Activated naive CD4-positive, alpha-beta T cell treated with anti-CD3 and anti-CD28 coated beads for 36 hours (primary cell): ENCODE measurements around the gene MAD1L1. TPM values are rescaled to one million over a fixed set of nuclear protein-coding genes. Genes with fewer than 3 reads are reported as not detected.

ENCODE experiments used
- CTCF ChIA-PET: fragments of 350-600 bp; sonication (Branson Sonifier 250); formaldehyde crosslinking; loops from one replicate; lab custom pipeline; 2021; ENCODE audit warnings: antibody characterized with exemption; lab: Charles Lee
- DNase-seq: peaks from one replicate; pipeline ENCODE4 v3.0.0-alpha.2; 2020
- H3K27ac Mint-ChIP-seq: one replicate; pipeline ENCODE4 v1.8.0; 2021; ENCODE audit warnings: mild to moderate bottlenecking, mixed read lengths
- H3K27me3 Mint-ChIP-seq: one replicate; pipeline ENCODE4 v1.8.0; 2021; ENCODE audit warnings: low read depth, mixed read lengths
- H3K36me3 Mint-ChIP-seq: one replicate; pipeline ENCODE4 v1.8.0; 2021; ENCODE audit warnings: low read depth, mixed read lengths
- H3K4me1 Mint-ChIP-seq: one replicate; pipeline ENCODE4 v1.8.0; 2021; ENCODE audit warnings: low read depth, mixed read lengths
- H3K4me3 Mint-ChIP-seq: one replicate; pipeline ENCODE4 v1.8.0; 2021; ENCODE audit warnings: mild to moderate bottlenecking, moderate library complexity, mixed read lengths
- H3K9me3 Mint-ChIP-seq: one replicate; pipeline ENCODE4 v1.8.0; 2021; ENCODE audit warnings: mixed read lengths
- intact Hi-C: fragments of 100-400 bp; cut with micrococcal nuclease; formaldehyde crosslinking; loops from one replicate; pipeline ENCODE4 v1.15.1; 2023
- total RNA-seq, 2 experiments: library from RNA; stranded (reverse); gene quantifications; one replicate each; pipeline ENCODE4 v1.2.3, GENCODE V29; 2021

Gene MAD1L1
- total RNA-seq, 2 experiments from 2014 or later = 37.5 to 40.2 TPM

- Mint-ChIP-seq H3K36me3 (peaks cover 1% of the 10 kb centered on the region), H3K4me3 (no peak overlapping the region), H3K27me3 (no peaks in the 10 kb centered on the region), H3K4me1 (peaks cover 11% of the 10 kb centered on the region), H3K9me3 (no peaks in the 10 kb centered on the region), H3K27ac (no peak overlapping the region)
- CTCF ChIA-PET = interaction anchor here (1.2 kb wide), 1 partner anchor 9 kb away, joined by 3 read pairs; no protein-coding TSS in a partner anchor
- no peak for DNase-seq
- intact Hi-C loops = no loop called here
Observed at GRCh38 chr7:1950452-1951158, 282.1 kb downstream of the MAD1L1 start.

- Mint-ChIP-seq H3K27me3 (no peaks in the 10 kb centered on the region), H3K4me1 (peaks cover 11% of the 10 kb centered on the region), H3K9me3 (no peaks in the 10 kb centered on the region), H3K36me3 (peaks cover 1% of the 10 kb centered on the region), H3K4me3 (no peak overlapping the region), H3K27ac (no peak overlapping the region)
- intact Hi-C loops = no loop called here
- CTCF ChIA-PET = interaction anchor here (1.2 kb wide), 1 partner anchor 10 kb away, joined by 3 read pairs; no protein-coding TSS in a partner anchor
- DNase-seq = no peak
Observed at GRCh38 chr7:1950066-1950451, 282.7 kb downstream of the MAD1L1 start.

DNA sequence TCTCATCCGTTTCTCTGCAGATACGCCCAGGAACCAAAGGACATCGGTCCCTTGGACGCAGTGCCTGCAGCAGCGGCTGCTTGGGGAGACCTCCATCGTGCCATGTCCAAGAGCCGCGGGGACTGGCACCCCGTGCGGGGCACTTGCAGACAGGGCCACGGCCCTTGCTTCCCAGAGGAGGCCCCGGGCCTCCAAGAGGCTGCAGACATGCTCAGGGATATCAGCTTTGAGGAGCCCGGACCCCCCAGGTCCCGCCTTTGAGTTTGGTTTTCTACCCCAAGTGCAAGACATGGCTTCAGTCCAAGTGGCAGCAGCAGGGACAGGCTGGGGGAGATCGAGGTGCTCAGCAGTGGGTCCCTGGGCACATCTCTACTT is 283.1 kb downstream of the MAD1L1 start:
- intact Hi-C loops = no loop called here
- Mint-ChIP-seq H3K27me3 (no peaks in the 10 kb centered on the region), H3K27ac (no peak overlapping the region), H3K9me3 (no peaks in the 10 kb centered on the region), H3K36me3 (peaks cover 1% of the 10 kb centered on the region), H3K4me1 (peaks cover 11% of the 10 kb centered on the region), H3K4me3 (no peak overlapping the region)
- CTCF ChIA-PET = no interaction called here
- no peak for DNase-seq

DNA sequence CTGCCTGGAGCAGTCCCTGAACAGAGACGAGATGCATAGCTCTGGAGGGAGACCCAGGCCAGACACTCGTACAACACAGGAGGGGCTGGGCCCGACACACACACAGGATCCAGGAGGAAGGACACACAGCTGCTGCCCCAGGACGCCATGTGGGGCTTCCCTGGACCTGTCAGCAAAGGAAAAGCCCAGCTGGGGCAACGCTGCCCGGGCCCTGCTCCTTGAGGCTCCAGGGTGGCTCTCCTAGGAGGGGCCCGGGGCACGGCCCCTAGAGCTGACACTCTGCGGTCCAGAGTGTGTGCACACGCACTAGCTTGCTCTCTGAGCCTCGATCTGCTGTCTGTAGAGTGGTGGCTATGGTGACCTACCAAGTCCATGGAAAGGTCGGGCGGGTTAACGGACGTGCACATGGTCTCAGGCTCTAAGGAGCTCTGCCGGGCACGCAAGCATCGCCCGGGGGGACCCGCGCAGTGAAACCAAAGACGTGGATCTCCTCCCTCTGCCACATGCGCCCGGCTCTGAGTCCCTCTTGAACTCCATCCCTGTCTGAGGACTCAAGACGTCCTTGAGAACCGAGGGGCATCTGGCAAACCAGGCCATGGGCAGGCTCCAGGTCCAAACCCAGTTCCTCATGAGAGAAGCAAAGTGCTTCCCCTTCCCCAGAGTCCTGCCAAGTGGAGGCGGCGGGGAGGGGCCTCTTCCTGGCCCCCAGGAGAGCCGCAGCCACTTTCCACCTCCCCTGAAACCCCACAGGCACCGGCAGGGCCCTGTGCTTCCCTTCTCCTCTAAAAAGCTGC is 283.7 kb downstream of the MAD1L1 start:
- Mint-ChIP-seq H3K4me1 (peaks cover 14% of the 10 kb centered on the region), H3K27me3 (no peaks in the 10 kb centered on the region), H3K4me3 (no peak overlapping the region), H3K36me3 (peaks cover 1% of the 10 kb centered on the region), H3K27ac (no peak overlapping the region), H3K9me3 (no peaks in the 10 kb centered on the region)
- CTCF ChIA-PET = no interaction called here
- intact Hi-C loops = no loop called here
- no peak for DNase-seq

DNA sequence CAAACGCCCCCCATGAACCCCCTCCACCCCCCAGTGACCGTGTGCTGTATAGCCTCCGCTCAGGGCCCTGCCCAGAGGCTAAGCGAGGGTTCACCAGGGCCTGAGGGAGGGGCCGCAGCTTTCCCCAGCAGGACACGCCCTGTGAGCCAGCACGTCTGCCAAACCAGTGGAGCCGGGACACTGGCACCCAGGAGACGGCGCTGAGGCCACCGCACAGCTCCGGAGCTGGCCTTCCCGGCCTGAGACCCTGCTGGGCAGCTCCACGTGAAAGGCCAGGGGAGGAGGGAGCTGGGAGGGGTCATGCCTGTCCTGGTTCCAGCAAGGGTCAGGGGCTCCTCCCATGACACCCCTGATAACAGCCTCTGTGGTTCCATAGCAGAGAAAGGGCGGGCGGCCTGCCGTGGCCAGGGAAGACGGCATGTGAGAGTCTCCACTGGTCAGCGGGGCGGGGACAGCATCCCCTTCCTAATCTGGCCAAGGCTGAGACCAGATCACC is 284.4 kb downstream of the MAD1L1 start:
- CTCF ChIA-PET = no interaction called here
- no peak for DNase-seq

DNA sequence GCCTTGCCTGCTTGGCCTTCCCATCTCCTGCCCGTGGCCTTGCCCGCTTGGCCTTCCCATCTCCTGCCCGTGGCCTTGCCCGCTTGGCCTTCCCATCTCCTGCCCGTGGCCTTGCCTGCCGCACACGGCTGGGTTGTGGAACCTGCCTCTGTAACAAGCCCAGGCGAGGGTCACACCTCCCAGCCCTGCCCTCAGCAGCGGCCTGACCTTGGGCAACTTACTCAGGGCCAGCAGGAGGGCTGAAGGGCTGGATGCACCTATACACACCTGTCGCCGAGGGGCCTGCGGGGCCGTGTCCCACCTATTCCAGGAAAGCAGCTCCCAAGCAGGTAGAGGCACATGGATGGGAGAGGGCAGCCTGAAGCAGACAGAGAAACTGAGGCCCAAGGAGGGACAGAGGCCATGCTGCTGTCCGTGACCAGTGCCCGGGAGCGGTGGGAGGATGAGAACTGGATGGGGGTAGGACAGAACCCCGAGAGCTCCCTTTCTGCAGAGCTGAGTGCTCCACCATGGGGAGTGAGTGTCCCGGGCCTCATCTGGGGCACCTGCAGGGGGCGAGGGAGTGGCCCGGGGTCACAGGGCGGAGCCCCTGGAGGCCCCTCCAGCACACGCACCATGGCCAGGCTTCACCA is 285.0 kb downstream of the MAD1L1 start:
- intact Hi-C loops = no loop called here

More for the DNA sequence above, 284.4 kb downstream of the MAD1L1 start:
- intact Hi-C loops = no loop called here
- H3K9me3 Mint-ChIP-seq = no peaks in the 10 kb centered on the region
- H3K27ac Mint-ChIP-seq = no peak overlapping the region
- peaks cover 22% of the 10 kb centered on the region for H3K4me1 Mint-ChIP-seq
- no peaks in the 10 kb centered on the region for H3K27me3 Mint-ChIP-seq
- H3K4me3 Mint-ChIP-seq = no peak overlapping the region
- peaks cover 1% of the 10 kb centered on the region for H3K36me3 Mint-ChIP-seq

DNA sequence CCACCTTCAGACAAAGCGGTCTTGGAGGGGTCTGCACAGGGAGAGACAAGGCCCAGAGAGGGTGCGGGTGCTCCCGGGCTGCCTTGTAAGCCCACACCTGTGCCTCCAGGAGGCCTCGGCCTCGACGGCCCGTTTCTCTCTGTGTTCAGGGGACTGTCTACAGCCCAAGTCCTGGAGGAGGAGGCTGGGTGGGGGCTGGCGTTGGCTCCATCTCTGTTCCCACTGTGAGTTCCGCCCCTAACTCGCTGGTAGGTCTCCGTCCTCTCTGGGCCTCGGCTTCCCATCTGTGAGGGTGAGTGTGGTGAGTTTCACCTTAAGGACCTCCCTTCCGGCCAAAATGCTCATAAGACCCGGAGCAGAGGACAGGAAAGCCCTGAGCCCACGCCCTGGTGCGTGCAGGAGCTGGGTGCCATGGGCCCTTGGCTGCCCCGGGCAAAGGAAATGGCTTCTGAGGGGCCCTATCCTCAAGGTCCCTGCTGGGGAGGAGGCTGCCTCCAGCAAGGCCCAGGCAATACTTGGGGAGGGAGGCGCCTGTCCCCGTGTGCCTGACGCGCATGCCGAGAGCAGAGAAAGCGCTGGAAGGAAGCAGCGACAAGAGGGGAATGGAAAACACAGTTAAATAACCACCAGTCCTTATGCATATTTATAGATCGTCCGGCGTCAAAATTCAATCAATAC is 285.8 kb downstream of the MAD1L1 start:
- no peaks in the 10 kb centered on the region for H3K9me3 Mint-ChIP-seq
- CTCF ChIA-PET = no interaction called here
- peaks cover 34% of the 10 kb centered on the region for H3K4me1 Mint-ChIP-seq
- no peak overlapping the region for H3K27ac Mint-ChIP-seq
- DNase-seq = no peak
- peaks cover 1% of the 10 kb centered on the region for H3K36me3 Mint-ChIP-seq
- no peaks in the 10 kb centered on the region for H3K27me3 Mint-ChIP-seq
- intact Hi-C loops = no loop called here
- H3K4me3 Mint-ChIP-seq = no peak overlapping the region

More for the DNA sequence above, 285.0 kb downstream of the MAD1L1 start:
- no peaks in the 10 kb centered on the region for H3K27me3 Mint-ChIP-seq
- CTCF ChIA-PET = no interaction called here
- H3K27ac Mint-ChIP-seq = no peak overlapping the region
- H3K9me3 Mint-ChIP-seq = no peaks in the 10 kb centered on the region
- H3K4me1 Mint-ChIP-seq = peaks cover 28% of the 10 kb centered on the region
- H3K4me3 Mint-ChIP-seq = no peak overlapping the region
- peaks cover 1% of the 10 kb centered on the region for H3K36me3 Mint-ChIP-seq
- DNase-seq = no peak

GRCh38 chr7:1946025-1946772 is 286.5 kb downstream of the MAD1L1 start:
- no peak for DNase-seq
- Mint-ChIP-seq H3K36me3 (no peaks in the 10 kb centered on the region), H3K27ac (no peak overlapping the region), H3K4me3 (no peak overlapping the region), H3K9me3 (no peaks in the 10 kb centered on the region), H3K4me1 (peaks cover 30% of the 10 kb centered on the region), H3K27me3 (no peaks in the 10 kb centered on the region)
- CTCF ChIA-PET = no interaction called here
- intact Hi-C loops = no loop called here

GRCh38 chr7:1945558-1945957 is 287.2 kb downstream of the MAD1L1 start:
- CTCF ChIA-PET = no interaction called here
- Mint-ChIP-seq H3K9me3 (no peaks in the 10 kb centered on the region), H3K4me1 (peaks cover 37% of the 10 kb centered on the region), H3K27me3 (no peaks in the 10 kb centered on the region), H3K4me3 (no peak overlapping the region), H3K36me3 (no peaks in the 10 kb centered on the region), H3K27ac (no peak overlapping the region)
- intact Hi-C loops = no loop called here
- DNase-seq = no peak

DNA sequence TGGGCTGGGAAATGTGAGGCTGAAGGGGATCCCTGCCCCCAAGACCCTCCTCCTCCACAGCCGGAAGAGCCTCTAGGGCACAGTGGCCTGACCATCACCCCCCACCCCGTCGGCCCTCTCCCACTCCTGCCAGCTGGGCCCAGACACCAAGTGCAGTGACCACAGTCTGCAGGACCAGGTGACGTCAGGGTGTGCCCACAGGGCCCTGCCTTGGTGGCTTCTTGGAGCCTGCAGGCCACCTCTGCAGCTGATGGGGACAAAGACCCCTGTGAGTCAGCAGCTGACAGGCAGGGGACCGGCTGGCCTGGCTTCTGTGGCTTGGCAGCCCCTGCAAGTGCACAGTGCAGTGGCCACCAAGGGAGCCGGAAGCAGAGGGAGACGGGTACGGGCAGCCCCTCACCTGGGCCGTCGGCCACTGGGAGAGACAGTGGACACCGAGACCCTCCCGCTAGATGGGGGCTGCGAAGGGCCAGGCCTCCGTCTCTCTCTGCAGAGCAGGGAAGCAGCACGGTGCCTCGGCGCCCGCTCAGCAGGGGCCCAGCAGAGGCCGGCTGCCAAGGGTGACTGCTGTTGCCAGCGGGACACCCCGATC is 288.0 kb downstream of the MAD1L1 start:
- Mint-ChIP-seq H3K9me3 (no peaks in the 10 kb centered on the region), H3K4me3 (no peak overlapping the region), H3K27me3 (no peaks in the 10 kb centered on the region), H3K27ac (no peak overlapping the region), H3K36me3 (no peaks in the 10 kb centered on the region), H3K4me1 (peaks cover 39% of the 10 kb centered on the region)
- intact Hi-C loops = loop anchor here (5.0 kb wide), 1 partner anchor 73 kb away; no protein-coding TSS in a partner anchor
- DNase-seq = no peak
- CTCF ChIA-PET = no interaction called here

- CTCF ChIA-PET = no interaction called here
- intact Hi-C loops = loop anchor here (5.0 kb wide), 1 partner anchor 73 kb away; no protein-coding TSS in a partner anchor
- peaks cover 44% of the 10 kb centered on the region for H3K4me1 Mint-ChIP-seq
Observed at GRCh38 chr7:1943933-1944618, 288.7 kb downstream of the MAD1L1 start.

More at GRCh38 chr7:1943933-1944618, 288.7 kb downstream of the MAD1L1 start:
- Mint-ChIP-seq H3K9me3 (no peaks in the 10 kb centered on the region), H3K27me3 (no peaks in the 10 kb centered on the region), H3K4me3 (no peak overlapping the region), H3K36me3 (no peaks in the 10 kb centered on the region), H3K27ac (no peak overlapping the region)
- no peak for DNase-seq
